Keratinocyte (primary cell): Measurements from ENCODE around the gene TNRC18. TPM values are rescaled to one million over a fixed set of nuclear protein-coding genes. Genes with fewer than 3 reads are reported as not detected.
"Not testable (repeated sequence)": the region's sequence is repeated elsewhere in the genome, so short reads cannot be mapped to it uniquely, and the experiment has no call there.

ENCODE experiments used
- DNase-seq: peaks from one replicate; pipeline ENCODE4 v3.0.0-alpha.2; 2011; ENCODE audit warnings: low read depth, missing footprints, low spot score
- FAIRE-seq: peaks from 2 replicates; lab custom pipeline; 2011; peaks lifted over from hg19 to GRCh38; lab: Jason Lieb, UNC
- H2AFZ ChIP-seq: 2 replicates; pipeline ENCODE4 v1.6.0; 2012; ENCODE audit warnings: low read length, control low read depth, inconsistent platforms; ENCODE audit not compliant: control insufficient read depth
- H3K27ac ChIP-seq: 2 replicates; pipeline ENCODE4 v1.5.1; 2011; ENCODE audit warnings: low read length; ENCODE audit not compliant: control insufficient read depth, insufficient read depth
- H3K27me3 ChIP-seq: 3 replicates; pipeline ENCODE4 v1.6.0; 2011; ENCODE audit warnings: low read length; ENCODE audit not compliant: control insufficient read depth, insufficient read depth; ENCODE audit errors: extremely low read depth
- H3K36me3 ChIP-seq, 2 experiments: 2 replicates in 1 of 2; 3 replicates in 1 of 2; pipeline ENCODE4 v1.5.1; 2011; ENCODE audit warnings: low read length in 2 of 2, mild to moderate bottlenecking in 1 of 2; ENCODE audit not compliant: control insufficient read depth in 2 of 2, insufficient read depth in 2 of 2; ENCODE audit errors: extremely low read depth in 1 of 2
- H3K4me1 ChIP-seq: 3 replicates; pipeline ENCODE4 v1.5.1; 2011; ENCODE audit warnings: low read length; ENCODE audit not compliant: control insufficient read depth, insufficient read depth; ENCODE audit errors: extremely low read depth
- H3K4me2 ChIP-seq: 3 replicates; pipeline ENCODE4 v1.6.0; 2011; ENCODE audit warnings: low read depth, low read length; ENCODE audit not compliant: control insufficient read depth, insufficient read depth; ENCODE audit errors: extremely low read depth
- H3K4me3 ChIP-seq, 3 experiments: fragments of 200-600 bp in 1 of 3; sonication (generic) in 1 of 3; 2 replicates in 2 of 3; 3 replicates in 1 of 3; pipeline ENCODE4 v1.5.1; 2011 to 2016; ENCODE audit warnings: low read length in 3 of 3, mild to moderate bottlenecking in 3 of 3, control low read depth in 2 of 3, inconsistent platforms in 1 of 3, low read depth in 1 of 3, mixed read lengths in 1 of 3, mixed run types in 1 of 3, moderate library complexity in 1 of 3; ENCODE audit not compliant: control insufficient read depth in 2 of 3, insufficient read depth in 2 of 3; ENCODE audit errors: extremely low read depth in 1 of 3
- H3K79me2 ChIP-seq: 2 replicates; pipeline ENCODE4 v1.6.0; 2012; ENCODE audit warnings: low read length; ENCODE audit not compliant: control insufficient read depth, insufficient read depth
- H3K9ac ChIP-seq: 3 replicates; pipeline ENCODE4 v1.6.0; 2011; ENCODE audit warnings: low read length; ENCODE audit not compliant: control insufficient read depth, insufficient read depth; ENCODE audit errors: extremely low read depth
- H3K9me1 ChIP-seq: 3 replicates; pipeline ENCODE4 v1.6.0; 2011; ENCODE audit warnings: low read length; ENCODE audit not compliant: control insufficient read depth, insufficient read depth; ENCODE audit errors: extremely low read depth
- H3K9me3 ChIP-seq: 2 replicates; pipeline ENCODE4 v1.5.1; 2012; ENCODE audit warnings: low read depth, low read length; ENCODE audit not compliant: control insufficient read depth
- H4K20me1 ChIP-seq: 3 replicates; pipeline ENCODE4 v1.6.0; 2011; ENCODE audit warnings: low read length; ENCODE audit not compliant: control insufficient read depth, insufficient read depth; ENCODE audit errors: extremely low read depth
- CTCF ChIP-seq, 3 experiments: IDR thresholded peaks in 1 of 3; conservative IDR thresholded peaks in 1 of 3; optimal IDR thresholded peaks in 1 of 3; 2 replicates in 2 of 3; 3 replicates in 1 of 3; pipeline versions ENCODE3 to v1.5.1; 2011; ENCODE audit warnings: low read length in 3 of 3, mild to moderate bottlenecking in 3 of 3, moderate library complexity in 2 of 3, control low read depth in 1 of 3, inconsistent platforms in 1 of 3; ENCODE audit not compliant: insufficient read depth in 2 of 3; ENCODE audit errors: extremely low read depth in 1 of 3
- EZH2 ChIP-seq: IDR thresholded peaks from one replicate; pipeline ENCODE4 v1.6.1; 2012; ENCODE audit warnings: inconsistent platforms, mild to moderate bottlenecking, low read length, moderate library complexity
- dilution Hi-C: fragments of 300-500 bp; cut with MboI; formaldehyde crosslinking; loops from one replicate; pipeline ENCODE4 v1.7.0; 2020; ENCODE audit warnings: low sequenced_read_pairs; ENCODE audit not compliant: extremely low pct_ligation_motif_present
- polyA plus RNA-seq, 5 experiments: library from polyadenylated mRNA; depleted of rRNA in 3 of 5; stranded (reverse) in 3 of 5; stranded (forward) in 1 of 5; unstranded in 1 of 5; fragments of >200 nt; gene quantifications; 1 replicate in 1 of 5; 2 replicates in 3 of 5; 3 replicates in 1 of 5; pipeline versions ENCODE4 v1.2.1 to v1.2.3, GENCODE V29; 2011 to 2012; ENCODE audit warnings: missing spikeins in 2 of 5, low read depth in 1 of 5, low replicate concordance in 1 of 5

Gene TNRC18
- polyA plus RNA-seq, 1 donor (not counting 4 experiments of a cell fraction or from before 2014, with no cell fraction given) = 13.2 TPM

GRCh38 chr7:5287802-5288201, 135.8 kb downstream of the TNRC18 start:
- no peaks in the 10 kb centered on the region for H3K36me3 ChIP-seq
- H3K9me3 ChIP-seq = no peaks in the 10 kb centered on the region
- no peaks in the 10 kb centered on the region for H3K9me1 ChIP-seq

GRCh38 chr7:5287373-5287772, 136.3 kb downstream of the TNRC18 start:
- H2AFZ ChIP-seq, H3K4me3 ChIP-seq, H3K36me3 ChIP-seq, FAIRE-seq, H3K79me2 ChIP-seq, dilution Hi-C loops, H3K9ac ChIP-seq, H4K20me1 ChIP-seq, H3K27ac ChIP-seq, H3K9me1 ChIP-seq, DNase-seq, H3K9me3 ChIP-seq, H3K4me2 ChIP-seq: not testable (repeated sequence)
- peaks cover 10% of the 10 kb centered on the region for H3K4me1 ChIP-seq
- H3K27me3 ChIP-seq = peaks cover 13% of the 10 kb centered on the region

More at GRCh38 chr7:5287802-5288201, 135.8 kb downstream of the TNRC18 start:
- dilution Hi-C loops = no loop called here
- Histone ChIP-seq H3K27me3 (peaks cover 13% of the 10 kb centered on the region), H3K27ac (no peak overlapping the region), H3K9ac (no peak overlapping the region), H3K4me3 (no peak overlapping the region), H3K79me2 (no peaks in the 10 kb centered on the region), H3K4me1 (peaks cover 10% of the 10 kb centered on the region), H2AFZ (no peak overlapping the region), H4K20me1 (no peaks in the 10 kb centered on the region), H3K4me2 (no peak overlapping the region)
- DNase-seq (no peak), FAIRE-seq (no peak)
- no peak for TF ChIP-seq CTCF (optimal IDR thresholded peaks at IDR 0.05 in 1 of 3, IDR thresholded peaks at IDR 0.05 in 1 of 3, conservative IDR thresholded peaks at IDR 0.05 in 1 of 3; ENCODE audit: extremely low read depth in 1 of 3, insufficient read depth in 2 of 3, low read length in 3 of 3)
- no peak for TF ChIP-seq EZH2

- Histone ChIP-seq H3K9ac (no peak overlapping the region), H2AFZ (no peak overlapping the region), H3K4me1 (peaks cover 10% of the 10 kb centered on the region), H3K4me3 (no peak overlapping the region), H3K79me2 (no peaks in the 10 kb centered on the region), H3K9me3 (no peaks in the 10 kb centered on the region), H3K36me3 (no peaks in the 10 kb centered on the region), H3K27ac (no peak overlapping the region), H3K27me3 (peaks cover 13% of the 10 kb centered on the region), H4K20me1 (no peaks in the 10 kb centered on the region), H3K4me2 (no peak overlapping the region), H3K9me1 (no peaks in the 10 kb centered on the region)
- dilution Hi-C loops = no loop called here
- DNase-seq (no peak), FAIRE-seq (no peak)
- no peak for TF ChIP-seq EZH2
- TF ChIP-seq CTCF (optimal IDR thresholded peaks at IDR 0.05 in 1 of 3, IDR thresholded peaks at IDR 0.05 in 1 of 3, conservative IDR thresholded peaks at IDR 0.05 in 1 of 3; ENCODE audit: extremely low read depth in 1 of 3, insufficient read depth in 2 of 3, low read length in 3 of 3) = no peak
Observed at GRCh38 chr7:5286933-5287332, 136.7 kb downstream of the TNRC18 start.
